HepG2 (cell line): Measurements from ENCODE around the gene NANOS1. TPM values are rescaled to one million over a fixed set of nuclear protein-coding genes. Genes with fewer than 3 reads are reported as not detected.

Source experiments
- ATAC-seq: fragments of 200-7000 bp; cut with Tn5 transposase; 3 replicates; pipeline ENCODE4 v1.9.1; 2020; ENCODE audit warnings: mild to moderate bottlenecking, moderate library complexity
- BruUV-seq: library from RNA; stranded (reverse); fragments of 400-500 nt; replicated peaks from 2 replicates; lab custom pipeline; 2021; lab: Mats Ljungman, UMichigan
- CTCF ChIA-PET: fragments of 300-600 bp; formaldehyde crosslinking; extraction: SDS; loops from one replicate; lab custom pipeline; 2021; ENCODE audit warnings: low total read pairs, inconsistent platforms, low intra/inter-chr PET ratio; lab: Yijun Ruan, JAX
- POLR2A ChIA-PET: fragments of 350-600 bp; sonication (Branson Sonifier 250); formaldehyde crosslinking; loops from one replicate; lab custom pipeline; 2020; ENCODE audit warnings: antibody characterized with exemption, inconsistent platforms; lab: Yijun Ruan, JAX
- DNase-seq: peaks from one replicate; pipeline ENCODE4 v3.0.0-alpha.2; 2015; ENCODE audit warnings: low spot score
- FAIRE-seq: peaks from 3 replicates; lab custom pipeline; 2011; peaks lifted over from hg19 to GRCh38; lab: Jason Lieb, UNC
- H2AFZ ChIP-seq: one replicate; pipeline ENCODE4 v1.6.1; 2011; ENCODE audit warnings: low read length, inconsistent platforms
- H3K27ac ChIP-seq: fragments of 300-600 bp; 3 replicates; pipeline ENCODE4 v1.8.0; 2011; ENCODE audit warnings: mixed run types, mild to moderate bottlenecking, mixed read lengths, low read length, inconsistent platforms; ENCODE audit not compliant: insufficient read depth; ENCODE audit errors: extremely low read length
- H3K27me3 ChIP-seq, 2 experiments: fragments of 200-600 bp in 1 of 2; 2 replicates in 1 of 2; 3 replicates in 1 of 2; pipeline versions ENCODE4 v1.6.0 to v1.8.0; 2011; ENCODE audit warnings: low read length in 2 of 2, mild to moderate bottlenecking in 2 of 2, moderate library complexity in 2 of 2, inconsistent platforms in 1 of 2; ENCODE audit not compliant: insufficient read depth in 2 of 2, control insufficient read depth in 1 of 2
- H3K36me3 ChIP-seq, 2 experiments: fragments of 200-600 bp in 1 of 2; replicated peaks in 1 of 2; 2 replicates in 1 of 2; 3 replicates in 1 of 2; pipeline versions ENCODE4 v1.5.1 to v1.8.0; 2011; ENCODE audit warnings: low read length in 2 of 2, inconsistent platforms in 1 of 2; ENCODE audit not compliant: insufficient read depth in 2 of 2, control insufficient read depth in 1 of 2
- H3K4me1 ChIP-seq: 2 replicates; pipeline ENCODE4 v1.5.1; 2012; ENCODE audit warnings: low read length, inconsistent platforms; ENCODE audit not compliant: insufficient read depth
- H3K4me2 ChIP-seq: 2 replicates; pipeline ENCODE4 v1.6.0; 2011; ENCODE audit warnings: low read depth, low read length, inconsistent platforms
- H3K4me3 ChIP-seq, 3 experiments: fragments of 200-600 bp in 1 of 3; sonication (generic), shearing (Covaris generic) in 1 of 3; replicated peaks in 1 of 3; 2 replicates each; pipeline ENCODE4 v1.5.1; 2011 to 2016; ENCODE audit warnings: low read length in 3 of 3, inconsistent platforms in 2 of 3, low read depth in 2 of 3, mild to moderate bottlenecking in 2 of 3, control low read depth in 1 of 3, mixed read lengths in 1 of 3; ENCODE audit not compliant: insufficient read depth in 1 of 3
- H3K79me2 ChIP-seq: one replicate; pipeline ENCODE4 v1.6.1; 2011; ENCODE audit warnings: low read length, inconsistent platforms; ENCODE audit not compliant: insufficient read depth
- H3K9ac ChIP-seq: 2 replicates; pipeline ENCODE4 v1.6.0; 2011; ENCODE audit warnings: mild to moderate bottlenecking, low read depth, low read length, inconsistent platforms; ENCODE audit not compliant: insufficient read depth
- H3K9me3 ChIP-seq: 2 replicates; pipeline ENCODE4 v1.5.1; 2012; ENCODE audit warnings: mild to moderate bottlenecking, low read length
- H4K20me1 ChIP-seq: 2 replicates; pipeline ENCODE4 v1.6.0; 2011; ENCODE audit warnings: inconsistent platforms, mild to moderate bottlenecking, low read length, moderate library complexity; ENCODE audit not compliant: insufficient read depth
- CEBPB ChIP-seq: IDR thresholded peaks from 2 replicates; pipeline ENCODE4 v1.6.1; 2011; ENCODE audit warnings: low read depth, low read length, improper control_type of control experiment, borderline replicate concordance
- FIP1L1 ChIP-seq: fragments of 200-400 bp; formaldehyde crosslinking; IDR thresholded peaks from 2 replicates; pipeline ENCODE4 v1.6.1; 2018; ENCODE audit warnings: low read depth, mild to moderate bottlenecking, low read length, moderate library complexity, borderline replicate concordance; ENCODE audit not compliant: insufficient read depth
- FOSL2 ChIP-seq: sonication (generic); formaldehyde crosslinking; IDR thresholded peaks from 2 replicates; pipeline ENCODE4 v1.4.0; 2020; ENCODE audit warnings: missing genetic modification reagents
- GMEB2 ChIP-seq: IDR thresholded peaks from 2 replicates; pipeline ENCODE4 v1.6.1; 2016; ENCODE audit warnings: missing biosample characterization, missing genetic modification reagents, low read depth
- NCOA2 ChIP-seq: sonication (generic); formaldehyde crosslinking; IDR thresholded peaks from 2 replicates; pipeline ENCODE4 v1.8.0; 2022; ENCODE audit warnings: inconsistent platforms
- ZC3H4 ChIP-seq: sonication (generic); formaldehyde crosslinking; IDR thresholded peaks from 2 replicates; pipeline ENCODE4 v1.4.0; 2020; ENCODE audit warnings: missing genetic modification reagents, borderline replicate concordance
- ZNF367 ChIP-seq: sonication (generic); formaldehyde crosslinking; IDR thresholded peaks from 2 replicates; pipeline ENCODE4 v1.4.0; 2020; ENCODE audit warnings: missing genetic modification reagents, borderline replicate concordance
- ZNF382 ChIP-seq: sonication (generic); formaldehyde crosslinking; IDR thresholded peaks from 2 replicates; pipeline ENCODE4 v1.5.0; 2020; ENCODE audit warnings: missing genetic modification reagents, mild to moderate bottlenecking, borderline replicate concordance
- ZSCAN9 ChIP-seq: IDR thresholded peaks from 2 replicates; pipeline ENCODE4 v1.6.1; 2016; ENCODE audit warnings: borderline replicate concordance
- WGBS: methylation state at CpG from one replicate; pipeline ENCODE4 v1.1.6; 2017; ENCODE audit warnings: low lambda C conversion rate; 5-methylcytosine and 5-hydroxymethylcytosine counted together
- in situ Hi-C: cut with HindIII; loops from 2 replicates; pipeline ENCODE4 v1.10.0; 2017; ENCODE audit warnings: low pct_unique_long_range_greater_than_20kb; ENCODE audit not compliant: extremely low pct_ligation_motif_present
- intact Hi-C: fragments of 100-400 bp; cut with micrococcal nuclease; formaldehyde crosslinking; loops from one replicate; pipeline ENCODE4 v1.10.0; 2022; ENCODE audit not compliant: unreplicated experiment
- polyA plus RNA-seq, 8 experiments: library from polyadenylated mRNA; depleted of rRNA in 3 of 8; stranded (reverse) in 7 of 8; unstranded in 1 of 8; fragments of >200 nt; fragmentation: Illumina TruSeq in 4 of 8; extraction: Trizol in 4 of 8; gene quantifications; 2 replicates each; pipeline versions ENCODE4 v1.2.1 to v1.2.3, GENCODE V29; 2011 to 2016; ENCODE audit warnings: low read depth in 4 of 8, missing spikeins in 1 of 8, mixed read lengths in 1 of 8; ENCODE audit not compliant: insufficient read depth in 1 of 8
- total RNA-seq, 5 experiments: library from RNA; depleted of rRNA; stranded (reverse); fragments of >200 nt; fragmentation: Illumina TruSeq; extraction: Trizol; gene quantifications; 2 replicates each; pipeline ENCODE4 v1.2.3, GENCODE V29; 2016; ENCODE audit warnings: low read depth in 1 of 5

NANOS1 gene
- total and polyA plus RNA-seq, 2 of the 13 experiments (the other 11 are each of a cell fraction or from before 2014, with no cell fraction given) = 1.7 to 2.2 TPM

GRCh38 chr10:119006451-119007210 is 22.9 kb upstream of the NANOS1 start:
- FAIRE-seq = no peak
- H3K4me1 ChIP-seq = peaks cover 18% of the 10 kb centered on the region
- no peak overlapping the region for H3K9ac ChIP-seq
- H3K79me2 ChIP-seq = no peaks in the 10 kb centered on the region
- peaks cover 0 to 18% of the 10 kb centered on the region in 2 experiments; a peak in 2 of 5 replicates for H3K27me3 ChIP-seq
- in situ Hi-C loops = no loop called here
- no peak overlapping the region for H3K4me3 ChIP-seq
- peak; percentile 69 for DNase-seq
- no peak overlapping the region for H3K27ac ChIP-seq
- intact Hi-C loops = no loop called here
- WGBS = 16% methylated on average over 7 of the region's 9 CpGs
- no peaks in the 10 kb centered on the region for H3K9me3 ChIP-seq
- H4K20me1 ChIP-seq = no peaks in the 10 kb centered on the region
- no peaks in the 10 kb centered on the region for H3K36me3 ChIP-seq
- POLR2A ChIA-PET = no interaction called here
- H2AFZ ChIP-seq = no peak overlapping the region
- BruUV-seq = no TSS peak
- no peak overlapping the region for H3K4me2 ChIP-seq
- peak; percentile 80 for ATAC-seq
- TF ChIP-seq CEBPB (peak; percentile 50; the same call in 1 of the 2 replicates), ZNF382 (CRISPR knock-in tag) (no peak), FOSL2 (CRISPR knock-in tag) (peak; percentile 78)
- TF ChIP-seq, all 625 proteins: peak for 2
- CTCF ChIA-PET = no interaction called here

- Histone ChIP-seq H3K4me3 (no peak overlapping the region), H4K20me1 (no peaks in the 10 kb centered on the region), H3K79me2 (no peaks in the 10 kb centered on the region), H3K27ac (no peak overlapping the region), H3K36me3 (no peaks in the 10 kb centered on the region), H3K9ac (no peak overlapping the region), H3K9me3 (no peaks in the 10 kb centered on the region), H3K27me3 (peaks cover 0 to 13% of the 10 kb centered on the region in 2 experiments; a peak in 1 of 5 replicates), H3K4me1 (peaks cover 18% of the 10 kb centered on the region), H3K4me2 (no peak overlapping the region), H2AFZ (no peak overlapping the region)
- in situ Hi-C loops (no loop called here), intact Hi-C loops (no loop called here)
- ChIA-PET CTCF (no interaction called here), POLR2A (no interaction called here)
- FAIRE-seq (no peak), DNase-seq (no peak), ATAC-seq (no peak)
- no TSS peak for BruUV-seq
- WGBS = 37% methylated on average over 4 of the region's 4 CpGs
- TF ChIP-seq ZC3H4 (CRISPR knock-in tag) (no peak), GMEB2 (CRISPR knock-in tag) (no peak), ZNF367 (CRISPR knock-in tag) (no peak), NCOA2 (no peak), ZSCAN9 (CRISPR knock-in tag) (no peak), FIP1L1 (no peak)
Measured at GRCh38 chr10:119007211-119007574, 22.3 kb upstream of the NANOS1 start.
